NCI-H128 (cell line): ENCODE data around the gene KCNK10.
A peak's percentile ranks its signal among the peaks of the same experiment; 100 is the strongest.

Experiments used
- DNase-seq: peaks from one replicate; lab custom pipeline; 2025; ENCODE audit not compliant: unreplicated experiment; lab: John Stamatoyannopoulos, UW

The KCNK10 gene

GRCh38 chr14:88189417-88190191, 133.5 kb downstream of the KCNK10 start:
- peak; percentile 91 for DNase-seq

- peak; percentile 78 for DNase-seq
These were observed 134.2 kb downstream of the KCNK10 start for GRCh38 chr14:88188745-88189416.

GRCh38 chr14:88185843-88186242, 137.2 kb downstream of the KCNK10 start:
- no peak for DNase-seq

- DNase-seq = no peak
These were observed 138.1 kb downstream of the KCNK10 start for GRCh38 chr14:88184956-88185355.

- no peak for DNase-seq
These were observed 142.0 kb downstream of the KCNK10 start for GRCh38 chr14:88181072-88181471.

- DNase-seq = no peak
These were observed 143.4 kb downstream of the KCNK10 start for GRCh38 chr14:88179716-88180115.

- no peak for DNase-seq
These were observed 152.7 kb downstream of the KCNK10 start for GRCh38 chr14:88170333-88170732.

GRCh38 chr14:88168498-88169165, 154.4 kb downstream of the KCNK10 start:
- no peak for DNase-seq

- DNase-seq = no peak
These were observed 155.0 kb downstream of the KCNK10 start for GRCh38 chr14:88168025-88168424.

- DNase-seq = no peak
These were observed 156.5 kb downstream of the KCNK10 start for GRCh38 chr14:88166616-88167015.

- no peak for DNase-seq
These were observed 158.0 kb downstream of the KCNK10 start for GRCh38 chr14:88164906-88165534.

GRCh38 chr14:88163731-88164255, 159.3 kb downstream of the KCNK10 start:
- DNase-seq = no peak

GRCh38 chr14:88156127-88156526, 166.9 kb downstream of the KCNK10 start:
- DNase-seq = no peak

- DNase-seq = no peak
These were observed 168.1 kb downstream of the KCNK10 start for GRCh38 chr14:88154926-88155325.

GRCh38 chr14:88154321-88154720, 168.7 kb downstream of the KCNK10 start:
- no peak for DNase-seq

GRCh38 chr14:88146881-88147649, 176.0 kb downstream of the KCNK10 start:
- DNase-seq = no peak

GRCh38 chr14:88143810-88144209, 179.3 kb downstream of the KCNK10 start:
- DNase-seq = no peak

- no peak for DNase-seq
These were observed 180.1 kb downstream of the KCNK10 start for GRCh38 chr14:88142997-88143396.

- no peak for DNase-seq
These were observed 182.2 kb downstream of the KCNK10 start for GRCh38 chr14:88140874-88141273.

- DNase-seq = no peak
These were observed 185.7 kb downstream of the KCNK10 start for GRCh38 chr14:88137327-88137726.
